GM23338 (cell line): ENCODE results near the gene ATXN7. TPM values are rescaled to one million over a fixed set of nuclear protein-coding genes. Genes with fewer than 3 reads are reported as not detected.

ENCODE experiments used
- ATAC-seq: fragments of 200-7000 bp; cut with Tn5 transposase; 3 replicates; pipeline ENCODE4 v1.9.1; 2020
- DNase-seq: peaks from one replicate; pipeline ENCODE4 v3.0.0-alpha.2; 2015; ENCODE audit warnings: low spot score
- H2AFZ ChIP-seq: fragments of 200-600 bp; sonication (generic); 2 replicates; pipeline ENCODE4 v1.8.0; 2016; ENCODE audit warnings: antibody characterized with exemption, mild to moderate bottlenecking, moderate library complexity
- H3F3A ChIP-seq: fragments of 200-600 bp; sonication (generic); replicated peaks from 2 replicates; pipeline ENCODE4 v1.8.0; 2017; ENCODE audit warnings: antibody characterized with exemption, mixed run types, low read depth
- H3K27ac ChIP-seq: fragments of 200-600 bp; sonication (generic); 2 replicates; pipeline ENCODE4 v1.6.1; 2016; ENCODE audit warnings: low read depth
- H3K27me3 ChIP-seq: fragments of 200-600 bp; sonication (generic); 2 replicates; pipeline ENCODE4 v1.8.0; 2016; ENCODE audit warnings: mild to moderate bottlenecking, mixed run types, moderate library complexity; ENCODE audit not compliant: insufficient read depth
- H3K36me3 ChIP-seq: fragments of 200-600 bp; sonication (generic); 2 replicates; pipeline ENCODE4 v1.8.0; 2016; ENCODE audit warnings: mild to moderate bottlenecking; ENCODE audit not compliant: insufficient read depth
- H3K4me1 ChIP-seq: fragments of 200-600 bp; sonication (generic); 2 replicates; pipeline ENCODE4 v1.8.0; 2016; ENCODE audit warnings: mild to moderate bottlenecking, moderate library complexity; ENCODE audit not compliant: insufficient read depth
- H3K4me2 ChIP-seq: fragments of 200-600 bp; sonication (generic); 2 replicates; pipeline ENCODE4 v1.7.1; 2017; ENCODE audit warnings: mixed run types
- H3K4me3 ChIP-seq: fragments of 200-600 bp; sonication (generic); 2 replicates; pipeline ENCODE4 v1.6.1; 2016; ENCODE audit warnings: mixed run types
- H3K79me2 ChIP-seq: fragments of 200-600 bp; sonication (generic); replicated peaks from 2 replicates; pipeline ENCODE4 v1.8.0; 2017; ENCODE audit warnings: mild to moderate bottlenecking; ENCODE audit not compliant: insufficient read depth
- H3K9me2 ChIP-seq: fragments of 200-600 bp; sonication (generic); 2 replicates; pipeline ENCODE4 v1.8.0; 2017; ENCODE audit not compliant: insufficient read depth
- H4K20me1 ChIP-seq: fragments of 200-600 bp; sonication (generic); replicated peaks from 2 replicates; pipeline ENCODE4 v1.8.0; 2017; ENCODE audit warnings: mild to moderate bottlenecking; ENCODE audit not compliant: insufficient read depth
- H3K27ac Mint-ChIP-seq: 2 replicates; pipeline ENCODE4 v1.8.0; 2020; ENCODE audit warnings: inconsistent platforms, mild to moderate bottlenecking, moderate library complexity, mixed read lengths
- H3K27me3 Mint-ChIP-seq: 3 replicates; pipeline ENCODE4 v1.8.0; 2022; ENCODE audit warnings: low read depth, mild to moderate bottlenecking, moderate library complexity, mixed read lengths, inconsistent platforms; ENCODE audit not compliant: insufficient read depth, poor library complexity
- H3K36me3 Mint-ChIP-seq: 3 replicates; pipeline ENCODE4 v1.8.0; 2021; ENCODE audit warnings: low read depth, mild to moderate bottlenecking, inconsistent platforms, moderate library complexity, mixed read lengths
- H3K4me1 Mint-ChIP-seq: 3 replicates; pipeline ENCODE4 v1.8.0; 2020; ENCODE audit warnings: mild to moderate bottlenecking, inconsistent platforms, mixed read lengths
- H3K4me3 Mint-ChIP-seq: 3 replicates; pipeline ENCODE4 v1.8.0; 2021; ENCODE audit warnings: moderate library complexity, mild to moderate bottlenecking, inconsistent platforms, mixed read lengths
- H3K9me3 Mint-ChIP-seq: 3 replicates; pipeline ENCODE4 v1.8.0; 2020; ENCODE audit warnings: moderate library complexity, mild to moderate bottlenecking, inconsistent platforms, mixed read lengths
- CREB1 ChIP-seq: fragments of 250-450 bp; sonication (Bioruptor Pico); IDR thresholded peaks from 2 replicates; pipeline ENCODE4 v1.5.0; 2020; ENCODE audit warnings: low read depth, mild to moderate bottlenecking, moderate library complexity
- EZH2 ChIP-seq: fragments of 200-600 bp; sonication (generic); IDR thresholded peaks from one replicate; pipeline ENCODE4 v1.8.0; 2017; ENCODE audit warnings: antibody characterized with exemption, mild to moderate bottlenecking, low read depth; ENCODE audit not compliant: unreplicated experiment
- JUNB ChIP-seq: IDR thresholded peaks from one replicate; pipeline ENCODE4 v1.6.1; 2016; ENCODE audit warnings: antibody characterized with exemption; ENCODE audit not compliant: unreplicated experiment
- STAT1 ChIP-seq: IDR thresholded peaks from one replicate; pipeline ENCODE4 v1.6.1; 2016; ENCODE audit warnings: antibody characterized with exemption; ENCODE audit not compliant: unreplicated experiment
- ZNF331 ChIP-seq: fragments of 250-450 bp; sonication (Bioruptor Pico); IDR thresholded peaks from 2 replicates; pipeline ENCODE4 v1.5.0; 2020; ENCODE audit warnings: low read depth, mild to moderate bottlenecking, moderate library complexity
- ZNF462 ChIP-seq: fragments of 250-450 bp; sonication (Bioruptor Pico); IDR thresholded peaks from 2 replicates; pipeline ENCODE4 v1.5.0; 2020; ENCODE audit warnings: mild to moderate bottlenecking, moderate library complexity
- polyA plus RNA-seq: library from polyadenylated mRNA; unstranded; fragments of >200 nt; fragmentation: Nextera tagmentation; extraction: Ambion mirVana; gene quantifications from 2 replicates; pipeline ENCODE4 v1.2.1, GENCODE V29; 2016
- total RNA-seq: library from RNA; depleted of rRNA; stranded (reverse); fragments of >200 nt; shearing (Covaris generic); gene quantifications from 2 replicates; pipeline ENCODE4 v1.2.3, GENCODE V29; 2014
- TF ChIP-seq, protein P1 (sequence below), 2 experiments: fragments of 200-600 bp in 1 of 2; sonication (generic) in 1 of 2; conservative IDR thresholded peaks; 2 replicates each; pipeline versions ENCODE4 v1.5.1 to v1.6.1; 2016 to 2017; ENCODE audit warnings: antibody characterized with exemption in 2 of 2, low read depth in 2 of 2, mild to moderate bottlenecking in 2 of 2, moderate library complexity in 1 of 2

Gene ATXN7
- total and polyA plus RNA-seq, 2 experiments from 2014 or later: 4.0 to 17.2 TPM

DNA sequence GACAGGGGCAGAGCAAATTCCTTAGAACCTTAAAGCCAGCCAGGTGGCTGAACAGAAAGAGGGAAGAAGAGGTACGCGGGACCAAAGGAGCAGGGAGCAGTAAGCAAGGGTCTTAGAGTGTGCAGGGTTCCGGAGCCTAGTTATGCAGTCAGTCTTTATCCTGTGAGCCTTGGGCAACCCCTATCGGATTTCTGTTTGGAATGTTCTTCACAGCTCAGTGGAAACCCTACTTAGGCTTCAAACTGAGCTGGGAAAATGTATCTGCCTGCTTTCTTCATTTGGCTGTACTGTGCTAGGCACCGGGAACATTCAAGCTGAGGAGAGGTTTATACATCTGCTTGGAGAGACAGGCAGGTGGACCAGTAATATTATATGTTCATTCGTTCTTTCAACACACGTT, 122.5 kb downstream of the ATXN7 start (continued):
- no peak for TF ChIP-seq ZNF462 (CRISPR knock-in tag)
- TF ChIP-seq ZNF331: no peak
- TF ChIP-seq STAT1: no peak
- no peak for TF ChIP-seq EZH2
- TF ChIP-seq, protein P1, sequence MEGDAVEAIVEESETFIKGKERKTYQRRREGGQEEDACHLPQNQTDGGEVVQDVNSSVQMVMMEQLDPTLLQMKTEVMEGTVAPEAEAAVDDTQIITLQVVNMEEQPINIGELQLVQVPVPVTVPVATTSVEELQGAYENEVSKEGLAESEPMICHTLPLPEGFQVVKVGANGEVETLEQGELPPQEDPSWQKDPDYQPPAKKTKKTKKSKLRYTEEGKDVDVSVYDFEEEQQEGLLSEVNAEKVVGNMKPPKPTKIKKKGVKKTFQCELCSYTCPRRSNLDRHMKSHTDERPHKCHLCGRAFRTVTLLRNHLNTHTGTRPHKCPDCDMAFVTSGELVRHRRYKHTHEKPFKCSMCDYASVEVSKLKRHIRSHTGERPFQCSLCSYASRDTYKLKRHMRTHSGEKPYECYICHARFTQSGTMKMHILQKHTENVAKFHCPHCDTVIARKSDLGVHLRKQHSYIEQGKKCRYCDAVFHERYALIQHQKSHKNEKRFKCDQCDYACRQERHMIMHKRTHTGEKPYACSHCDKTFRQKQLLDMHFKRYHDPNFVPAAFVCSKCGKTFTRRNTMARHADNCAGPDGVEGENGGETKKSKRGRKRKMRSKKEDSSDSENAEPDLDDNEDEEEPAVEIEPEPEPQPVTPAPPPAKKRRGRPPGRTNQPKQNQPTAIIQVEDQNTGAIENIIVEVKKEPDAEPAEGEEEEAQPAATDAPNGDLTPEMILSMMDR (conservative IDR thresholded peaks at IDR 0.05; ENCODE audit: low read depth in 2 of 2): no peak

GRCh38 chr3:63986831-63987230, 123.2 kb downstream of the ATXN7 start:
- no peak overlapping the region for H2AFZ ChIP-seq
- no peaks in the 10 kb centered on the region for H3K79me2 ChIP-seq
- H3K9me2 ChIP-seq: no peaks in the 10 kb centered on the region
- Mint-ChIP-seq H3K27me3 (no peaks in the 10 kb centered on the region), H3K27ac (no peak overlapping the region), H3K36me3 (peaks cover 29% of the 10 kb centered on the region), H3K9me3 (no peaks in the 10 kb centered on the region), H3K4me1 (0 out of 3 replicates have a peak, but pooled peaks cover 6% of the 10 kb centered on the region), H3K4me3 (no peak overlapping the region)
- H3K36me3 ChIP-seq: no peaks in the 10 kb centered on the region; the same call in 1 of the 2 replicates
- no peaks in the 10 kb centered on the region for H3F3A ChIP-seq
- DNase-seq (no peak), ATAC-seq (no peak)
- no peaks in the 10 kb centered on the region for H3K4me1 ChIP-seq
- H3K4me3 ChIP-seq: no peak overlapping the region
- no peak for TF ChIP-seq CREB1 (CRISPR knock-in tag)
- TF ChIP-seq JUNB: no peak
- H3K4me2 ChIP-seq: no peak overlapping the region
- no peak overlapping the region for H3K27ac ChIP-seq
- H4K20me1 ChIP-seq: 0 out of 2 replicates have a peak, but pooled peaks cover 4% of the 10 kb centered on the region
- H3K27me3 ChIP-seq: no peaks in the 10 kb centered on the region
